C1 segment of cervical spinal cord (tissue), 14 donors: ENCODE measurements around the gene PTPRD.
A peak's percentile ranks its signal among the peaks of the same experiment; 100 is the strongest.
"Not testable (repeated sequence)": the region's sequence is repeated elsewhere in the genome, so short reads cannot be mapped to it uniquely, and the experiment has no call there.

Experiments used
- DNase-seq, 14 donors: peaks; one replicate each; lab custom pipeline; 2025; lab: John Stamatoyannopoulos, UW

Gene PTPRD

DNA sequence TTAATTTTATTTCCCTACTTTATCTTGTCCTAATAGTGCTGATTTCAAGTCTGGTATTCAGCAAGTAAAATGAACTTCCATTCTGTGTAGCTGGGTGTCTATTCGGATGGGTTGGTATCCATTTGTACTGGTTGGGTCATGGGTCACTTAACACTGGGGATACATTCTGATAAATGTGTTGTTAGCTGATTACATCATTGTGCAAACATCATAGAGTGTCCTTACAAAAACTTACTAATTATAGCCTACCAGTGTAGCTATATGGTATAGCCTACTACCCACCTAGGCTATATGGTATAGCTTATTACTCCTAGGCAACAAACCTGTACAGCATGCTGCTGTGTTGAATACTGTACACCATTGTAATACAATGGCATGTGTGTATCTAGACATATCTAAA is 1439.5 kb downstream of the PTPRD start:
- DNase-seq = no peak

DNA sequence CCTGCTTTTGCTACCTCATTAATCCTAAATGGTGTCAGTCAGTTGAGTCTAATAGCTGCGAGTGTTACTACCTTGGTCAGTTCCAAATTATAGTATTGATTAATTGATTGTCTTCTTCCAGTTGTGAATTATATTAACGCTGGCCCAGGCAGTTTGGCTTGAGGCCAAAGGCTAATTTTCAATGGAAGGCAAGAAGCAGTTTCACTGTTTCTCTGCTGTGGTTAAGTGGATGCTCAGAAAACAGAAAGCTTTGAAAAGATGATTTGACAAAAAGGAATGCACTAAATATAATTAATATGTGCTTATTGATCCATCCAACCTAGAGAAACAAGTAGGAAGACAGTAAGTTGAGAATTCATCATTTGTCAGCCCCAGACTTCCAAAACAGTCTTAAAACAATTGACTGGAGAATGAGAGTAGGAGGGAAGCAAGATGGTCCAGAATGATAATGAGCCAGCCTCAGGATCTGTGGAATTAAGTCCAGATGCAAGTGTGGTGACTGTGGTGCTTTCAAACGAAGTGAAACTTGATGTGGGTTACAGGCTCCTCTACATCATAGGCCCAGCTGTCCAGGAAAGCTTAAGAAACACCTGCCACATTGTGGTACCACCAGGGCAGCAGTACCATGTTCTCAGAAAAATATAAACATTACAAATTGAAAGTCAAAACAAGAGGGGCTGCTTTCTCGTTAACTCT is 1442.2 kb downstream of the PTPRD start:
- peak in 2 of 14 donors; percentile 2 to 17 for DNase-seq

DNA sequence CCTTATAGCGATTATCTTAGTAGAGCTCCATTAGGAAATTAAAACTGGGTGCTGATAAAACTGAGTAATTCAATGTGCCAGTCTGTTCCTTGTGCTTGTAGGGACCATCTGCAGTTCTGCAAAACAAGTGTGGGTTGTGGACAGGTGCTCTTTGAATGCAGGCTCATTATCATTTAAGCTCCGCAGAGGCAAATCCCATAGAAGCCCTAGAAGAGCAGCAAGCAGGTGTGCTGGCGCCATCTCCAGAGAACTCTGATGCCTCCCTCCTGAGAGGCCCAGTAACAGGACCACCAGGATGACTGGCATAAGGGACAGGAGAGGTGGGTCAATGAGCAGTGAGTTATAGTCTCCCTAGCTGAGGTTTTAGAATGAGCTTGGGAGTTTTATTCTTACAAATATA is 1470.8 kb downstream of the PTPRD start:
- no peak for DNase-seq

DNA sequence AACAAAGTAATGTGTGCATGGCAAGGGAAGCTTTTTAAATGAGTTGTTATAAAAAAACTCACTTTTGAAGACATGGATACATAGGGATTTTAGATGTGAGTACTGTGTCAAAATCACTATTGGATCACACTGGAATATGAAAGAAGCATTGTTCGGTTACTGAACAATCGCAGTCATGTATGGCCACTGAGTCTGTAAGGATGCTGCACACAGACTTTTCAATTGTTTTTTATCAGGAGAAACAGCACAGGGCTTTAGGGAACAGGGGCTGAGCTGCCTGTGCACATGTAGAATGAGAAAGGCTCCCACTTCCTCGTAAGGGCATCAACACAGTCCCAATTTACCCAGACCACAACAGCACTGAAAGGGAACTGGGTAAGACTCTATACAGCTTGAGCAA is 1479.3 kb downstream of the PTPRD start:
- peak in 8 of 14 donors; percentile 2 to 38 (median 10) for DNase-seq

DNA sequence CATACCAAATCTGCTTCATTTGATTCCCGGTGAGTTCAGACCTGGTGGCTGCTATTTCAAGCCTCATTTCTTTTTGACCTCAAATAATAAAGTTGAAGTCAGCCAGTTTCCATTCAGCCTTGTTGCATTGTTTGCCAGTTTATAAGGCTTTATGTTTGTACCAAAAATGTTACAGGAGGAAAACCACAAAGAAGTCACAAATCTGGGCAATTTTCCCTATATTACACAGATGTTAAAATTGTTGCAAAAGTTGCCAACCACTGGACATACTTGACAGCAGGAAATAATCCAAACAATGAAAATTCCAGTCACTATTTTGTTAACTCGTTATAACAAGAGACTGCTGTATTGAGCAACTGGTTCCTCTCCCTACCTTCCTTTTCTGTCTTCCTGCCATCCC is 1488.2 kb downstream of the PTPRD start:
- no peak for DNase-seq

DNA sequence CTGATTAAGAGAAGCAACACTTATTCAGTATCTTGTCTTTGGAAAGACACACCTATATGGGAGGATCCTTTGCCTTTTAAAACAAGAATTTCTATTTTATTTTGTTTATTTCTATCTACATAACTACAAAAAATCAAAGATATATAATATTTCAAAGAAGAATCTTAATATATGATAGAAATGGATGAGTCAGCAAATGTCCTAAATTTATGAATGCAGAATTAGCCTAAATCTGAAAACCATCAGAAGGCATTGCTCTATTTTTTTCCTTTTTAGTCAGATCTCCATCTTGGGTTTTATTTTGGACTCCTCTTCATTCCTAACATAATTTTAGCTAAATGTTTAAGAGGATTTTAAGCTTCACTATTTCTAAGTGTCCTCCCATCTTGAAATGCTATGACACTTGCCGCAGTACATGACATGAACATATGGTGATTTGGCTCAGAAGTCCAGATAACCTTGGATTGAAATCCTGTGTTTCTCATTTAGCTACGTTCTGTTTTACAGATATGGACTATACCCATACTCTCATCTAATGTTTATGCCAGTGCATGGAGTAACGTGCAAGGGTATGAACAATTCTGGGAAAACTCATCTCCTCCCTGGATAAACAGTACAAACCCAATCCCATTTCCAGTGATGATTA is 1490.4 kb downstream of the PTPRD start:
- peak in 1 of 14 donors; percentile 2 for DNase-seq

DNA sequence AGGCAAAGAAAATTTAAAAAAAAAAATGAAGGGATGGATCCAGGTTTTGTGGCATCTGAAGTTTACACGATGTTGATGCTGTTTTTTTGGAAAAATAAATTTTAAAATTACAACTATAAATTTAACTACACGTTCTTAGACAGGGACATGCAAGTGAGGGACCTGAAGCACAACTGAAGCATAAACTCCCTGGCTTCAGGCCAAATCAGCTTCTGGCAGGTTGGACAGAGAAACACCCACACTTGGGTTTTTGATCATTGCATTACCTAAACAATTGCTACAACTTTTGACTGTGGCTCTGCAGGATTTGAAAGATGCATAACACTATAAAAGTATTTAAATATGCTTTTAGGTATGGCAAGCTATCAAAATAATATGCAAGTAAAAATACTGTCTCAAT is 1494.9 kb downstream of the PTPRD start:
- no peak for DNase-seq

DNA sequence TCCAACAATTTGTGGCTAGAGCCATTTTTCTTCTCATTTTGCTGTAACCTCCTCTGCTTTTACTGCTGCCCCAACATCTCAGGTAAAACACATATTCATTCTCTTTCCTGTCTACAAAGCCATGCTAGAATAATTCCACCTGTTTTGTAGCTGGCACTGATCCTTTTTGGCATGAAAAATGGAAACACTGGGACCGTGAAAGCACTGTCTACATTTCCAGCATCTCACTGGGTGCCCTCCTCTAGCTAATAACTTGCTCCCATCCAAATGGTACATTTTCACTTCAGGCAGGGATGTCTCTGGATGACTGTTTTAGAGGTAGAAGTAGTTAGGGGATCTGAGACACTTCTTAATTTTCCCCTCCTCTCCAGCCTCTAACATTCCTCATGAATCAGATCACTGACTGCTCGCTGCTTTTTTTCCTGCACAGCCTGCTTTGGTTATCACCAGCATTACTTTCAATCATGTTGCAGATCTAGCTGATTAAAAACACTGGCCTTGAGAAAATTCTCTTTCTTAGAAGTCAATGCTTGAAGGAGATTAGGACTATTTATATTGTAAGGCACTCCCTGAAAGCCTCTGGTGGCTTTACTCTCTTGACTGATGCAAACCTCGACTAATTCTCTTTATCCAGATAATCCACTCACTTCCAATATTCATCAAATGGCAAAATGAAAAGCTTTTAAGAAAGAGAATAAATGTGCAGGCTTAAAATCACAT is 1500.6 kb downstream of the PTPRD start:
- peak in 1 of 14 donors; percentile 88 for DNase-seq

DNA sequence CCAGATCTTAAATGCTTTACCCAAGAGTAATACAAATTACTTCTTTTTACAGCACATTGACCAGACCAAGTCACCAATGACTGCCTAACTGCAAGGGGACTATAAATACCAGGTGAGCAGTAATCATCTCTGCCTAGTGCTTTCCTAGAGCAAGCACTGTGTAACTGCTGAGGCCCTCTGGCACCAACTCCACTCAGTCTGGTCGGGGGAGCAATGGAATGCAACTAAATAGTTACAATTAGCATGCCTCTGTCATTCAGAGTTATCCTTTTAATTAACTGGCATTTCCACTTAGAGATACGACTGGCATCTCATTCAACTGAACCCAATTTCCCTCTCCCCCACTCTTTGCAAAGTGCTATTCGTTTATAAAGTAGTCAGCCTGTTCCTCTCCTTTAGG is 1504.2 kb downstream of the PTPRD start:
- DNase-seq = no peak

DNA sequence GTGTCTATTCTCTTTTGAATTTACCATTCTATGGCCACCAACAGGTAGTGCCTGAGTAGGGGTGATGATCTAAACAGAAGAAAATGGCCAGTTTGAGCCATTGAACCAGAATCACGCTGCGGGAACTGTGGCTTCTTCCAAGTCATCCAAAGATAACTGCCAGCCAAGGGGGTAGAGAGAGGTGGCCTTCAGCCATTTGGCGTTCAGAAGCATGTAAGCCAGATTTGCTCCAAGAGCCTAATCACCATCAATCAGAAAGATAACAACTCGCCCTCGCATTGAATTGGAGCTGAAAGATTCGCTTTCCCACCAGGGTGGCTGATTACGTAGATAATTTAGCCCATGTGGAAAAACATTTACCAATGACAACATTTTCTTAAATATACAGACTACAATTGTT is 1510.5 kb downstream of the PTPRD start:
- DNase-seq = peak in 1 of 14 donors; percentile 82

DNA sequence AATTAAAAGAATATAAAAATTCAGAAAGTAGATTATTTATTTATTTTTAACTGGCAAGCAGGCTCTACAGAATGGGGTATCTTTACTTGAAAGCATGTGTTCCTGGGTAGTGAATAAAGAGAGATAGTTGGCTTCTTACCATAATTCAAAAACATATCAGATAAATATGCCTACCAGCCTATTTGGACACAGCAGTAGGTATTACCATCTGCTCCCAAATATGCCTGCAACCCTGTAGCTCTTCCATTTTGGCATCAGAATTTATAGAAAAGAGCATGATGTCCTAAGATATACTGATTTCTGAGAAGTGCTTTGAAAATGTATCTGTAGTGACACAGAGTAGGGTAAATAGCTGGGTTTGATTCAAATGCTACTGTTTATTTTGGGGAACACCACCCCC is 1512.7 kb downstream of the PTPRD start:
- peak in 1 of 14 donors; percentile 92 for DNase-seq

DNA sequence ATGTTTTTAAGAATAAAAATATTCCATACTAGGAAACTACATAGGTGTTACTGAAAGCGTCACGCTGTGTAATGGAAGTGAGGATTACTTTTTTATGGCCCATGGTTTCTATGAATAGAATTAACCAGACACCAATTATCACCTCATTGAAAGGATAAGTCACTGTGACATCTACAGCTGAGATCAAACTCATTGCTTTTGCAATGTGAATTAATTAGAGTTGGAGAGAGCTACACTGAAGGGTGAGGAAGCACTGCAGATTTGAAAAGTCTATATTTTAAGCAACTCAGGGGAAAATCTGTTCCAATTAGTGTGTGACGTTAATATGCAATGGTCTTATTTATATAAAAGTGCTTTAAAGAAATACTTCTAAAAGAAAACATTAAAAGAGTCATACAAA is 1513.2 kb downstream of the PTPRD start:
- DNase-seq = no peak

DNA sequence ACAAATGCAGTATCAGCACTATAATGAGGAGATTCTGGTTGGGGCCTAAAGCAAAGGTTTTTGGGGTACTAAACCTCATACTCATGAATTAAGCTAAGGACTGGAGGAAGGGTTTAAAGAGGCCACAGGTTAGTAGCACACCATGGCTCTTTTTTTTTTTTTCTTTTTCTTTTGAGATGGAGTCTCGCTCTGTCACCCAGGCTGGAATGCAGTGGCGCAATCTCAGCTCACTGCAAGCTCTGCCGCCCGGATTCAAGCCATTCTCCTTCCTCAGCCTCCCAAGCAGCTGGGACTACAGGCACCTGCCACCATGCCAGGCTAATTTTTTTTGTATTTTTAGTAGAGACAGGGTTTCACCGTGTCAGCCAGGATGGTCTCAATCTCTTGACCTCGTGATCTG is 1515.5 kb downstream of the PTPRD start:
- not testable (repeated sequence) for DNase-seq

DNA sequence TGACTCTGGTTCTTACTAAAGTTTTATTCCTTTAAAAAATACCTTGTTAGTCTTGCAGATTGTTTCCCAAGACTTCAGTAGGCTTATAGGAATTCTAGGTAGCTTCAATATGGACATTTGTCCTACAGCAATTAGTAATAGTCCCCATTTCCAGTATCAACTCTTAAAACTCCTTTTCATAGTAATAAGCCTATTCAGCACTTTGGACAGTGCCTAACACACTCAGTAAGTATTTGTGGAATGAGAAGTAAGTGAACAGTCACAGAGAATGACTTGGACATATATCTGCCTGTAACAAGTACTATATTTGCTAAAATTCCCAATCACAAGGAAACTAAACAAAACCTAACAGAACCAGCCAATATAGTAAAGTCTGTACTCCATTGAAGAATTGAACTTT is 1521.4 kb downstream of the PTPRD start:
- DNase-seq = no peak

DNA sequence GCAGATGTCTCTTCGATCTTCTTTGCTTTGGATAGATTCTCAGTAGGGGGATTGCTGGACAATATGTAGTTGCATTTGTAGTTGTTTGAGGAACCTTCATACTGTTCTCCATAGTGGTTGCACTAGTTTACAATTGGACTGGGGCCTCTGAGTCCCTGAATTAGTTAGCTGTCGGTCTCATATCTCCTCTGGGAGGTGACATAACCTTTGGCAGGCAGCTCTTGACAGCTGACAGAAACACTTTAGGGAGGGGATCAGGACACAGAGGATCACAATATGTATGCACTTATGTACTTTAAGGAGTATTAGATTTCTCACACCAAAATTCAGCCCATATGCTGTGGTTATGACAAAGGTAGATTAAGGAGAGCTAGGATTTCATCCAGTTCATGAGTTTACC is 1533.3 kb downstream of the PTPRD start:
- no peak for DNase-seq

DNA sequence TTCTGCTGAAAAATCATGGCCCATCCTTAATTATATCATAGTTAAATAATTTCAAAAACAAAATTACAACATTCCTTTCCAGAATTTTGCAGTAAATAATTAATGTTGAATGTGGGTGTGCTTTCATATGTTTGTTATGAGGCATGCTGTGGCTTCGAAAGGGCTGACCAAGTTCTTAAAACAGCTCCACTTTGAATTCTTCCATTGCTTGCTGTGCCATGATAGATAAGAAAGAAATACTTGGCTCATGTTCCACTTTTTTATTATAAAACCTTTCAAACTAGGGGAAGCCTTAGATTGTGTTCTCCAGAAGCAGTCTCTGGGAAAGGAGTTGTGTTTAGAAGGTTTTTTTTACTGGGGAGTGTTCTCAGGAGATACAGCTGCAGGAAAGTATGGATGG is 1534.5 kb downstream of the PTPRD start:
- no peak for DNase-seq

DNA sequence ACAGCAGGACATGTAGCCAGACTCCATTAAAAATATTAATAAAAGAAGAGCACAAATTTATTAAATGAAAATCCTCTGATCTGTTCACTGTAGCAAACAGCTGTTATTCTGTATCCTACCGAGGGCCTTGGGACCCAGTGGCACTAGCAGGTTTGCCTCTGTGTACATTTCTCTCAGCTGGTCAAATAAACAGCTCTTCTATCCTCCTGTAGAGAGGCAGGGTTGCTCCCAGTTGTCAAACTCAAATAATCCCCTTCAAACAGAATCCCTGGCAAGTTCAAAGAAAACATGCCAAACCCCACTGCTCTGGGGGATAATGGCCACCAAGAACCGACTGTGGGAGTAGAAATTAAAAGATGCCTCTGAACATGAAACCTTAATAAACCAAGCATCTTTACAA is 1551.2 kb downstream of the PTPRD start:
- no peak for DNase-seq

DNA sequence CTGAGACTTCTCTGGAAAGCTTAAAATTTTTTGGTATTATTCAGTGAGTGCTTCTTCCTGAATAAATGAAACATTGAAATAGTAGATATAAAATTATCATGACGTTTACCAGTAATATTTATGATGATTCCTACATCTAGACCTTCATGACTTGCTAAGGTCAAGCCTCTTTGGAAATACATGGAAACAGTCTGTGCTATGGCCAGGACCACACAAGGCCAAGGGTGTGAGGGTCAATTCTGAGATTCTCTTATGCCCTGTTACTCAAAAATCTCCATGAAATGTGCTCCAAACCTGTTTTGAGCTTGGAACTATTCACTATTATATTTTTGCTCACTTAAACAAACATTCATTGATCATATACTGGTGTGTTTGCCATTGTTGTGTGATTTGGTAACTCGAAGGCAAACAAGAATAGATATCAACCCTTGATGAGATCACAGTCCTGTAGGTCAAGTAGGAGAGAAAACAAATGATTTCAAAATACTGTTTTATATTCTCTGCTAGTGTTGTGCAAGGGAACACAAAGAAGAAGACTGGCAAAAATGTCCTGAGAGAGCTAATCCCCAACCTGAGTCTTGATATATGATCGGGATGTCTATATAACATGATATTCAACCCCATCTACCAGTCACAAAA is 1558.3 kb downstream of the PTPRD start:
- DNase-seq = no peak

DNA sequence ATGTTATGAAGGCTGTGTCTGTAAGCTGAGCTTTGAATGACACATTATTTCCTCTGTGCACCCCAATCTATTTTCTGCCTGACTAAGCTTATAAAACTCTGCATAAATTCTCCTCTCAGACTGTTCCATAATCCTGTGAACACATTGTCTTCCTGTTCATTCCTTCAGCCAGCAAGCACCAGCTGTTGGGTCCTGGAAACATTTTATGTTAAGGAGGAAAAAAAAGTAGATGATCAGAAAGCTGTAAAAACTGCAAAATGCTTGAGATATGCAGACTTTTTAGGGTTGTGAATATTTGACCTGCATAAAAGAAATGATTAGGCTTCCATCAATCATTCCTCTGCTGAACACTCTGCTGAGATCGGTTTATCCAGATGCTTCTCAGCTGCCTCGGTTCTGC is 1567.2 kb downstream of the PTPRD start:
- DNase-seq = no peak

DNA sequence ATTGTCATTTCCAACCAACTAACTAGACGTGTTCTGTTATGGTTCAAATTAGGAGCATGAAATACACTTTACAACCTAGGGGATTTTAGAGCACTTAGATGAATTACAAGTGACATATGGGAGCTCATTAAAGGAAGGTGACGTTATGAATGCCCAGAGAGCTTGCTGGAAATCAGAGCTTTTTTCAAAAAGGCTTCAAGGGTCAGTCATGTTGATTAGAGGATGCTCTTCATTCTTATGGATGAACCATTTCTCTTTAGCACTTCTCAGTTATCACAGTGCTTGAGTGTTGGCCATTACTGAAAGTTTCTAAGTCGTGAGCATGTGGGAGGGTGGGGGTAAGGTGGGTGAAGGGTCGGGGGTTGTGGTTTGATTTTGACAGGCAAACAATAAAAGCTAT is 1567.7 kb downstream of the PTPRD start:
- DNase-seq = no peak

DNA sequence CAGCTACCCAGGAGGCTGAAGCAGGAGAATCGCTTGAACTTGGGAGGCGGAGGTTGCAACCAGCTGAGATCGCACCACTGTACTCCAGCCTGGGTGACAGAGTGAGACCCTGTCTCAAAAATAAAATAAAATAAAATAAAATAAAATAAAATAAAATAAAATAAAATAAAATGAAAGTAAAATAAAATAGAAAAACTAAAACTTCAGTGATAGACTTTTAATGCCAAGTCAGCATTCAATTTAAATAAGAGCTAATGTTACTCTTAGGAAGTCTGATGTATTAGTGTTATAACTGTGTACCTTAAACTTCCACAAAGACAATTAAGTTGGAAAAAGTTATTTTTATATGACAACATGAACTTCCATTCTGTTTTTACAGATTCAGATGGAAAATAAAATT is 1569.0 kb downstream of the PTPRD start:
- not testable (repeated sequence) for DNase-seq

DNA sequence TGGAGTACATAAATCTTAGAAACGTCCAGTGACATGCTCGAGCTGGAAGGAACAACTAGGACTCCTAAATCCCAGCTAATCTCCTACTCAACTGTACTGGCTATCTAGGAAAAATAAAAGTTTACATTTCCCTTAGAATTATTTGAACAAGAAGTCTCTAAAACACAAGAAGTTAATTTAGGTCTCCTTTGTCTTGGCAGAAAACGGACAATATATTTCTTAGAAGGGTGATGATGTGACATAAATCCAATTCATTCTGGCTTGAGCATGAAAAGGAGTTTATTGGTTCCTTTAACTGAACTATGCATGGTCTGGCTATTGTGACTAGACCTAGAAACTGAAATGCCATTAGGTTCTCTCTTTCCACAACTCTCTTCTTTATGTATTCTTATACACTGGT is 1571.0 kb downstream of the PTPRD start:
- DNase-seq = no peak
